ENCODE data around the gene BLTP1. TPM values are rescaled to one million over a fixed set of nuclear protein-coding genes. Genes with fewer than 3 reads are reported as not detected.
A peak's percentile ranks its signal among the peaks of the same experiment; 100 is the strongest.

BLTP1 gene
- total RNA-seq, 1 donor from 2014 or later = 59.6 TPM

DNA sequence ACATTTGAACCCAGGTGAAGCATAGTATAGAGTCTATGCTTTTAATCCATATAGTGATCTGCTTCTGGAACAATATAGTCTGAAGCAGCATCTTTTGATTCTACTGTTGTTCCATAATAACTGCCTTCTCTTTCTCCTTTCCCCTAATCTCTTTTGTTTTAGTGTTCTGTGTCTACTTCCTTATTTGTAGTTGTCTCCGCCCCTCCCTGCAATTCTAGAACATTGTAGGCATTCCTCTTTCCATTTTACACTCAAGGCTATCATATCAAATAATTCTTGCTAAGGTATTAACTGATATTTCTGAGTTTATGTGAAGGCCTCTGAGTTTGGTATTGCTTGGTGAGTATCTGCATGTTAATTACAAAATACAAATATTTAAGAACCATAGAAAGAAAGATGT lies 11.6 kb downstream of the BLTP1 start:
- Mint-ChIP-seq H3K27ac (ENCODE audit: unreplicated experiment) (no peak overlapping the region), H3K4me1 (ENCODE audit: unreplicated experiment) (peaks cover 9% of the 10 kb centered on the region), H3K27me3 (ENCODE audit: unreplicated experiment) (no peaks in the 10 kb centered on the region), H3K36me3 (ENCODE audit: low read depth, unreplicated experiment) (no peaks in the 10 kb centered on the region), H3K4me3 (ENCODE audit: unreplicated experiment) (no peak overlapping the region), H3K9me3 (ENCODE audit: unreplicated experiment) (no peaks in the 10 kb centered on the region)
- DNase-seq (ENCODE audit: low spot score) = no peak
- TF ChIP-seq CTCF (IDR thresholded peaks at IDR 0.05; ENCODE audit: unreplicated experiment) = no peak

DNA sequence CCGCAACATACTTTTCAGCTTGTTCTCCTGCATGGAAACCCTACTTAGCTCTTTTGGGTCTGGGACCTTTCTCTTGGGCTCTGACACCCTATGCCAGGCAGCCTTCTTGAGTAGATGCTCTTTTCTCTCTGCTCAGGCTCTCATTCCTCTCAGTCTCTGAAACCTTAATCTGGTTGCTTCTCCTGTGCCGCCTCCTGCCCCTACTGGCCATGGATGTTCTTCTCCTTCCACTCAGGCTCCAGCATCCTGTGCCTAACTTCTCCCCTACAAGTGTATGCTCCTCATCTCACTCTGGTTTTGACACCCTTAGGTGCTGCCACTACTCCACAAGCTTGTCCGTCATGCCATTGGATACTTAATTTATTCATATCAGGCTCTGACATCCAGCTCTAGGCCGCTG lies 15.2 kb downstream of the BLTP1 start:
- Mint-ChIP-seq H3K4me1 (ENCODE audit: unreplicated experiment) (peaks cover 13% of the 10 kb centered on the region), H3K4me3 (ENCODE audit: unreplicated experiment) (no peak overlapping the region), H3K27me3 (ENCODE audit: unreplicated experiment) (no peaks in the 10 kb centered on the region), H3K9me3 (ENCODE audit: unreplicated experiment) (no peaks in the 10 kb centered on the region), H3K27ac (ENCODE audit: unreplicated experiment) (no peak overlapping the region), H3K36me3 (ENCODE audit: low read depth, unreplicated experiment) (no peaks in the 10 kb centered on the region)
- TF ChIP-seq CTCF (IDR thresholded peaks at IDR 0.05; ENCODE audit: unreplicated experiment) = no peak
- DNase-seq (ENCODE audit: low spot score) = peak; percentile 4

GRCh38 chr4:122170775-122171174 lies 18.6 kb downstream of the BLTP1 start:
- H3K4me3 Mint-ChIP-seq (ENCODE audit: unreplicated experiment) = no peak overlapping the region
- no peaks in the 10 kb centered on the region for H3K27me3 Mint-ChIP-seq (ENCODE audit: unreplicated experiment)
- peaks cover 13% of the 10 kb centered on the region for H3K4me1 Mint-ChIP-seq (ENCODE audit: unreplicated experiment)
- H3K36me3 Mint-ChIP-seq (ENCODE audit: low read depth, unreplicated experiment) = no peaks in the 10 kb centered on the region
- no peaks in the 10 kb centered on the region for H3K9me3 Mint-ChIP-seq (ENCODE audit: unreplicated experiment)
- DNase-seq (ENCODE audit: low spot score) = no peak
- H3K27ac Mint-ChIP-seq (ENCODE audit: unreplicated experiment) = no peak overlapping the region
- no peak for TF ChIP-seq CTCF (IDR thresholded peaks at IDR 0.05; ENCODE audit: unreplicated experiment)

GRCh38 chr4:122171323-122171722 lies 19.2 kb downstream of the BLTP1 start:
- Mint-ChIP-seq H3K36me3 (ENCODE audit: low read depth, unreplicated experiment) (no peaks in the 10 kb centered on the region), H3K27ac (ENCODE audit: unreplicated experiment) (no peak overlapping the region), H3K27me3 (ENCODE audit: unreplicated experiment) (no peaks in the 10 kb centered on the region), H3K4me3 (ENCODE audit: unreplicated experiment) (no peak overlapping the region), H3K4me1 (ENCODE audit: unreplicated experiment) (peaks cover 13% of the 10 kb centered on the region), H3K9me3 (ENCODE audit: unreplicated experiment) (no peaks in the 10 kb centered on the region)
- DNase-seq (ENCODE audit: low spot score) = no peak
- TF ChIP-seq CTCF (IDR thresholded peaks at IDR 0.05; ENCODE audit: unreplicated experiment) = no peak

- no peak for TF ChIP-seq CTCF (IDR thresholded peaks at IDR 0.05; ENCODE audit: unreplicated experiment)
- H3K27me3 Mint-ChIP-seq (ENCODE audit: unreplicated experiment) = no peaks in the 10 kb centered on the region
- DNase-seq (ENCODE audit: low spot score) = no peak
- no peak overlapping the region for H3K27ac Mint-ChIP-seq (ENCODE audit: unreplicated experiment)
- no peak overlapping the region for H3K4me3 Mint-ChIP-seq (ENCODE audit: unreplicated experiment)
- H3K9me3 Mint-ChIP-seq (ENCODE audit: unreplicated experiment) = no peaks in the 10 kb centered on the region
- H3K36me3 Mint-ChIP-seq (ENCODE audit: low read depth, unreplicated experiment) = peaks cover 5% of the 10 kb centered on the region
- H3K4me1 Mint-ChIP-seq (ENCODE audit: unreplicated experiment) = peaks cover 11% of the 10 kb centered on the region
Observed at GRCh38 chr4:122172266-122172665, 20.1 kb downstream of the BLTP1 start.
